Neutrophil (primary cell): ENCODE measurements around the gene ANGPTL4.
A peak's percentile ranks its signal among the peaks of the same experiment; 100 is the strongest.
"Not testable (repeated sequence)": the region's sequence is repeated elsewhere in the genome, so short reads cannot be mapped to it uniquely, and the experiment has no call there.

Experiments used
- H3K27ac ChIP-seq: fragments of 200-600 bp; sonication (generic); 2 replicates; pipeline ENCODE4 v1.5.1; 2016; ENCODE audit warnings: mild to moderate bottlenecking, moderate library complexity
- H3K27me3 ChIP-seq: fragments of 200-600 bp; sonication (generic); 2 replicates; pipeline ENCODE4 v1.6.0; 2016; ENCODE audit warnings: mild to moderate bottlenecking
- H3K36me3 ChIP-seq: fragments of 200-600 bp; sonication (generic); 2 replicates; pipeline ENCODE4 v1.5.1; 2017
- H3K4me1 ChIP-seq, 2 experiments: fragments of 200-600 bp in 1 of 2; sonication (generic) in 1 of 2; 1 replicate in 1 of 2; 2 replicates in 1 of 2; pipeline versions ENCODE4 v1.5.1 to v1.6.1; 2013 to 2016; ENCODE audit warnings: low read depth in 1 of 2, low read length in 1 of 2, mild to moderate bottlenecking in 1 of 2, moderate library complexity in 1 of 2; ENCODE audit not compliant: control insufficient read depth in 1 of 2, insufficient read depth in 1 of 2
- H3K4me3 ChIP-seq, 2 experiments: fragments of 200-600 bp in 1 of 2; sonication (generic) in 1 of 2; 1 replicate in 1 of 2; 2 replicates in 1 of 2; pipeline ENCODE4 v1.5.1; 2013 to 2016; ENCODE audit warnings: low read depth in 1 of 2, low read length in 1 of 2, mild to moderate bottlenecking in 1 of 2, moderate library complexity in 1 of 2
- H3K9me3 ChIP-seq: fragments of 200-600 bp; sonication (generic); 2 replicates; pipeline ENCODE4 v1.5.1; 2016
- TF ChIP-seq, protein P1 (sequence below): fragments of 200-600 bp; sonication (generic); IDR thresholded peaks from 2 replicates; pipeline ENCODE4 v1.5.1; 2016; ENCODE audit warnings: antibody characterized with exemption

Gene ANGPTL4, protein sequence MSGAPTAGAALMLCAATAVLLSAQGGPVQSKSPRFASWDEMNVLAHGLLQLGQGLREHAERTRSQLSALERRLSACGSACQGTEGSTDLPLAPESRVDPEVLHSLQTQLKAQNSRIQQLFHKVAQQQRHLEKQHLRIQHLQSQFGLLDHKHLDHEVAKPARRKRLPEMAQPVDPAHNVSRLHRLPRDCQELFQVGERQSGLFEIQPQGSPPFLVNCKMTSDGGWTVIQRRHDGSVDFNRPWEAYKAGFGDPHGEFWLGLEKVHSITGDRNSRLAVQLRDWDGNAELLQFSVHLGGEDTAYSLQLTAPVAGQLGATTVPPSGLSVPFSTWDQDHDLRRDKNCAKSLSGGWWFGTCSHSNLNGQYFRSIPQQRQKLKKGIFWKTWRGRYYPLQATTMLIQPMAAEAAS

DNA sequence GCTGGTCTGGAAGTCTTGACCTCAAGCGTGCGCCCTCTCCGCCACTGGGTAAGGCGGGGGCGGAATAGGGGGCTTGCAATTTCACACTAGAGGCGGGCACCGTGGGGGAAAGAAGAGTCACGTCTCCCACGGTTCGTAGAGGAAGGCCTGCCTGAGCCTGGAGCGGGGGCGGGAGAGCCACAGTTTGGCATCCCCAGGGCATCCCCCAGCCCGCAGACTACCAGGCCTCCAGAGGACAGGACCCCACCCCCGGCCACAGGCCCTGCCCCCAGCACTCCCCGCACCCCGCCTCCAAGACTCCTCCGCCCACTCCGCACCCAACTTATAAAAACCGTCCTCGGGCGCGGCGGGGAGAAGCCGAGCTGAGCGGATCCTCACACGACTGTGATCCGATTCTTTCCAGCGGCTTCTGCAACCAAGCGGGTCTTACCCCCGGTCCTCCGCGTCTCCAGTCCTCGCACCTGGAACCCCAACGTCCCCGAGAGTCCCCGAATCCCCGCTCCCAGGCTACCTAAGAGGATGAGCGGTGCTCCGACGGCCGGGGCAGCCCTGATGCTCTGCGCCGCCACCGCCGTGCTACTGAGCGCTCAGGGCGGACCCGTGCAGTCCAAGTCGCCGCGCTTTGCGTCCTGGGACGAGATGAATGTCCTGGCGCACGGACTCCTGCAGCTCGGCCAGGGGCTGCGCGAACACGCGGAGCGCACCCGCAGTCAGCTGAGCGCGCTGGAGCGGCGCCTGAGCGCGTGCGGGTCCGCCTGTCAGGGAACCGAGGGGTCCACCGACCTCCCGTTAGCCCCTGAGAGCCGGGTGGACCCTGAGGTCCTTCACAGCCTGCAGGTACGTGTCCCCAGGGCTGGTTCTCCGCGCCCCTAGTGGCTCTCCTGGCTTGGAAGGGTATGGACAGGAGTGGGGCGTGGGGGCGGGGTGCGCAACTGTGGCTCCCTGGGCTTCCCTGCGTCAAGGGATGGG, at the start of gene ANGPTL4:
Gene ANGPTL4 (plus strand): TSS at position 353 of the 969 bp plus-strand sequence. CDS start 167 bp downstream, at position 520.
- H3K4me1 ChIP-seq: peaks cover 8 to 12% of the 10 kb centered on the region in 2 experiments
- H3K27ac ChIP-seq: no peak within 1 kb of the TSS
- TF ChIP-seq, protein P1, sequence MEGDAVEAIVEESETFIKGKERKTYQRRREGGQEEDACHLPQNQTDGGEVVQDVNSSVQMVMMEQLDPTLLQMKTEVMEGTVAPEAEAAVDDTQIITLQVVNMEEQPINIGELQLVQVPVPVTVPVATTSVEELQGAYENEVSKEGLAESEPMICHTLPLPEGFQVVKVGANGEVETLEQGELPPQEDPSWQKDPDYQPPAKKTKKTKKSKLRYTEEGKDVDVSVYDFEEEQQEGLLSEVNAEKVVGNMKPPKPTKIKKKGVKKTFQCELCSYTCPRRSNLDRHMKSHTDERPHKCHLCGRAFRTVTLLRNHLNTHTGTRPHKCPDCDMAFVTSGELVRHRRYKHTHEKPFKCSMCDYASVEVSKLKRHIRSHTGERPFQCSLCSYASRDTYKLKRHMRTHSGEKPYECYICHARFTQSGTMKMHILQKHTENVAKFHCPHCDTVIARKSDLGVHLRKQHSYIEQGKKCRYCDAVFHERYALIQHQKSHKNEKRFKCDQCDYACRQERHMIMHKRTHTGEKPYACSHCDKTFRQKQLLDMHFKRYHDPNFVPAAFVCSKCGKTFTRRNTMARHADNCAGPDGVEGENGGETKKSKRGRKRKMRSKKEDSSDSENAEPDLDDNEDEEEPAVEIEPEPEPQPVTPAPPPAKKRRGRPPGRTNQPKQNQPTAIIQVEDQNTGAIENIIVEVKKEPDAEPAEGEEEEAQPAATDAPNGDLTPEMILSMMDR: no peak
- no peaks in the 10 kb centered on the region for H3K36me3 ChIP-seq
- peaks cover 88% of the 10 kb centered on the region for H3K27me3 ChIP-seq
- H3K9me3 ChIP-seq: no peaks in the 10 kb centered on the region
- H3K4me3 ChIP-seq: no peak within 1 kb of the TSS

DNA sequence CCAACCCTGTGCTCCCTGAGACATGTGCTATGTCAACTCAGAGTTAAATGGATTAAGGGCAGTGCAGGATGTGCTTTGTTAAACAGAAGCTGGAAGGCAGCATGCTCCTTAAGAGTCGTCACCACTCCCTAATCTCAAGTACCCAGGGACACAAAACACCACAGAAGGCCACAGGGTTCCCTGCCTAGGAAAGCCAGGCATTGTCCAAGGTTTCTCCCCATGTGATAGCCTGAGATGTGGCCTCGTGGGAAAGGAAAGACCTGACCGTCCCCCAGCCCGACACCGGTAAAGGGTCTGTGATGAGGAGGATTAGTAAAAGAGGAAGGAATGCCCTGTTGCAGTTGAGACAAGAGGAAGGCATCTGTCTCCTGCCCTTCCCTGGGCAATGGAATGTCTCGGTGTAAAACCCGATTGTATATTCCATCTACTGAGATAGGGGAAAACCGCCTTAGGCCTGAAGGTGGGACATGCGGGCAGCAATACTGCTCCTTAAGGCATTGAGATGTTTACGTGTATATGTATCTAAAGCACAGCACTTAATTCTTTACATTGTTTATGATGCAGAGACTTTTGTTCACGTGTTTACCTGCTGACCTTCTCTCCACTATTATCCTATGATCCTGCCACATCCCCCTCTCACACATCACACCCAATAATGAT, 48.8 kb upstream of the ANGPTL4 start:
- not testable (repeated sequence) for H3K27me3 ChIP-seq, H3K4me3 ChIP-seq, H3K27ac ChIP-seq, H3K4me1 ChIP-seq, H3K9me3 ChIP-seq
- H3K36me3 ChIP-seq: peaks cover 67% of the 10 kb centered on the region

DNA sequence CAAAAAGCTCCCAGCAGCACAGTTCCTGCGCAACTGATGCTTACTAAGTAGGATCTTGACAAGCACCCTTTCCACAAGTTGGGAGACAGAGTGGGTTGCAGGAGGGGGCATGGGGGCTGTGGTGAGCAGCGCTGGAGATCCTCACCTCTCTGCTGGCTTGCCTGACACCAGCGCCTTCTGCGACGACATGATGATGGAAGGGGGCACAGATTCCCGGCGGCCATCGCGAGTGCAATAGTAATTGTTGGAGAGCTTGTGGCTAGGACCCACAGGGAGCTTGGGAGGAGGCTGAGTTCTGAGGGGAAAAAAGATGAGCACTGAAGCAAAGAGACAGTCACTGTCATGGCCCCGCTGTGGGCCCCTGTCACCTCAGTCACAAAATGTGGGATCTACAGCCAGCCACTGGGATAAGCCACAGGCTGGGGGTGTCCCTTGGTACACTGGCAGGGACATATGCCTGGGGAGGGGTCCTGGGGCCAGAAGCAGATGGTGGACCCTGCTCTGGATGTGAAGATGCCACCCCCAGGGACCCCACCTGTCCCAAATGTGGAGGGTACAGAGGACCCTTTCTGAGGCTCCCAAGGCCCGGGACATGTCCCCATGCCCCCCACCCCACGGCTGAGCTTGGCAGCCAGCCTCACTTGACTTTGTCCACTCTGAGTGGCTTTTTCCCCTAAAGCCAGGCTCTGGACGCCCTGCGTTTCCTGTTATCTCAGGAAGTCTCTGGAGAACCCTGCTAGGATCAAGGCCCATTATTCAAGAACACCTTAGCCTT, 47.4 kb upstream of the ANGPTL4 start:
- peaks cover 11% of the 10 kb centered on the region in 2 experiments for H3K4me1 ChIP-seq
- H3K27me3 ChIP-seq: no peaks in the 10 kb centered on the region
- H3K9me3 ChIP-seq: no peaks in the 10 kb centered on the region
- TF ChIP-seq, protein P1: no peak
- H3K27ac ChIP-seq: no peak overlapping the region
- peaks cover 53% of the 10 kb centered on the region for H3K36me3 ChIP-seq
- no peak overlapping the region for H3K4me3 ChIP-seq

DNA sequence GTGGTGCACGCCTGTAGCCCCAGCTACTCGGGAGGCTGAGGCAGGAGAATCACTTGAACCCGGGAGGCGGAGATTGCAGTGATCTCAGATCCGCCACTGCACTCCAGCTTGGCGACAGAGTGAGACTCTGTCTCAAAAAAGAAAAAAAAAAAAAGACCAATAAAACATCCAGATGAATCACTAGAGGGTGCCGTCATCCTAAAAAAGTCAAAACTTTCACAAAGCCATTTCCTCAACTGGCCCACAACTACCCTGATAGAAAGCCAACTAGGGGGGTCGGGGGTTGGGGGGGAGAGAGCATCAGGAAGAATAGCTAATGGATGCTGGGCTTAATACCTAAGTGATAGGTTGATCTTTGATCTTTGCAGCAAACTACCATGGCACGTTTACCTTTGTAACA, 45.1 kb upstream of the ANGPTL4 start:
- H3K27ac ChIP-seq, H3K27me3 ChIP-seq, H3K4me3 ChIP-seq, H3K9me3 ChIP-seq: not testable (repeated sequence)
- Histone ChIP-seq H3K36me3 (peaks cover 40% of the 10 kb centered on the region), H3K4me1 (peaks cover 19 to 24% of the 10 kb centered on the region in 2 experiments)

DNA sequence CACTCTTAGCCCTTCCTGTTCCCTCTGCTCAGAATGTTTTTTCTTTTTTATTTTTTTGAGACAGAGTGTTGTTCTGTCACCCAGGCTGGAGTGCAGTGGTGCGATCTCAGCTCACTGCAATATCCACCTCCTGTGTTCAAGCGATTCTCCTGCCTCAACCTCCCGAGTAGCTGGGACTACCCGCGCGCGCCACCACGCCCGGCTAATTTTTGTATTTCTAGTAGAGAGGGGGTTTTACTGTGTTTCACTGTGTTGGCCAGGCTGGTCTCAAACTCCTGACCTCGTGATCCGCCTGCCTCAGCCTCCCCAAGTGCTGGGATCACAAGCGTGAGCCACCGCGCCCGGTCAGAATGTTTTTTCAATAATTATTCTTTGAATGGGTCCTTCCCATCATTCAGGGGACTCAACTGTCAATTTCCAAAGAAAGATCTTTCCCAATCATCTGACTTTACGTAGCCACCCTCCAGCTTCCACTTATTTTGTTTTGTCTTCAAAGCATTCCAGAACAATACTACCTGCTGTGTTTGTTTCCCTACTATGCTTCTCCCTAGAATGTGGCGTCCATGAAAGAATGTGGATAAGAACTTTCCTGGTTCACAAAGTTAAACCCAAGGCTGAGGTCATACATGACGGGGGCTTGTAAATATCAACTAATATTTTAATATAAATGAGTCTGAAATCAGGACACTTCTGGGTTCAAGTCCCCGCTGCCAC, 44.0 kb upstream of the ANGPTL4 start:
- peaks cover 19 to 24% of the 10 kb centered on the region in 2 experiments for H3K4me1 ChIP-seq
- no peaks in the 10 kb centered on the region for H3K27me3 ChIP-seq
- peak overlapping the region in 1 of 2 experiments; percentile 91 for H3K4me3 ChIP-seq
- H3K27ac ChIP-seq: no peak overlapping the region
- H3K9me3 ChIP-seq: no peaks in the 10 kb centered on the region
- H3K36me3 ChIP-seq: peaks cover 31% of the 10 kb centered on the region
- TF ChIP-seq, protein P1: no peak
